Measurements from ENCODE around the gene HRH3. TPM values are rescaled to one million over a fixed set of nuclear protein-coding genes. Genes with fewer than 3 reads are reported as not detected.

Gene HRH3
- polyA plus RNA-seq, 1 donor from 2014 or later, result 2.8 TPM

DNA sequence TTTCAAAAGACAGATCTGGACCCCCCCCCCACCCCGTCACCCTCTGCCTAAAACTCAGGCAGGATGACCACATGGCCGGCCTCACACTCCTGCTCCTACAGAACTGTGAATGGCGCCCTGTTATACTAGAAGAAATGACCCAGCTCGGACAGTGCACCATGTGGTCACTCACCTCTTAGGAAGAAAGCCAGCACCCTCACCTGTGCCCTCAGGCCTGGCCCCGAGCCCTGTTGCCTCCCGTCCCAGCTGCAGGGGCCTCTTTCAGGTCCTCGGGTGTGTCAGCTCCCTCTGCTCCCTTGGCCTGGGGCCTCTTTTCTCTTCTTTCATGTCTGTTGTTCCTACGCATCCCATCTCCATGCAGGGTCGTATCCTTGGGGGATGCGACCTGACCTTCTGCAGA lies 42.0 kb upstream of the HRH3 start:
- Histone ChIP-seq H3K4me3 (ENCODE audit: low read length) (no peak overlapping the region), H3K9ac (ENCODE audit: low read length) (no peak overlapping the region), H3K27ac (ENCODE audit: low read length) (no peak overlapping the region), H4K20me1 (ENCODE audit: insufficient read depth) (no peaks in the 10 kb centered on the region), H2AFZ (ENCODE audit: low read depth, low read length) (no peak overlapping the region), H3K4me2 (ENCODE audit: low read length) (no peak overlapping the region), H3K36me3 (ENCODE audit: insufficient read depth, low read length) (no peaks in the 10 kb centered on the region), H3F3A (ENCODE audit: insufficient read depth, low read length, poor library complexity, severe bottlenecking) (no peaks in the 10 kb centered on the region), H3K9me3 (ENCODE audit: low read length) (no peaks in the 10 kb centered on the region), H3K79me2 (replicated peaks; ENCODE audit: insufficient read depth, low read length) (peaks cover 3% of the 10 kb centered on the region), H3K9me2 (ENCODE audit: insufficient read depth, low read length) (no peaks in the 10 kb centered on the region), H3K27me3 (ENCODE audit: insufficient read depth, low read depth, low read length) (no peaks in the 10 kb centered on the region)
- TF ChIP-seq EZH2 (IDR thresholded peaks at IDR 0.05; ENCODE audit: borderline replicate concordance, insufficient read depth, low read length, poor library complexity, severe bottlenecking) (no peak), EP300 (conservative IDR thresholded peaks at IDR 0.05; ENCODE audit: poor library complexity, severe bottlenecking) (no peak), SMC3 (conservative IDR thresholded peaks at IDR 0.05; ENCODE audit: poor library complexity) (no peak), POLR2AphosphoS5 (IDR thresholded peaks at IDR 0.05) (no peak), TAF1 (IDR thresholded peaks at IDR 0.05; ENCODE audit: low read depth) (no peak), RAD21 (conservative IDR thresholded peaks at IDR 0.05) (no peak), MXI1 (conservative IDR thresholded peaks at IDR 0.05; ENCODE audit: poor library complexity, severe bottlenecking) (no peak)
- TF ChIP-seq, protein P1, sequence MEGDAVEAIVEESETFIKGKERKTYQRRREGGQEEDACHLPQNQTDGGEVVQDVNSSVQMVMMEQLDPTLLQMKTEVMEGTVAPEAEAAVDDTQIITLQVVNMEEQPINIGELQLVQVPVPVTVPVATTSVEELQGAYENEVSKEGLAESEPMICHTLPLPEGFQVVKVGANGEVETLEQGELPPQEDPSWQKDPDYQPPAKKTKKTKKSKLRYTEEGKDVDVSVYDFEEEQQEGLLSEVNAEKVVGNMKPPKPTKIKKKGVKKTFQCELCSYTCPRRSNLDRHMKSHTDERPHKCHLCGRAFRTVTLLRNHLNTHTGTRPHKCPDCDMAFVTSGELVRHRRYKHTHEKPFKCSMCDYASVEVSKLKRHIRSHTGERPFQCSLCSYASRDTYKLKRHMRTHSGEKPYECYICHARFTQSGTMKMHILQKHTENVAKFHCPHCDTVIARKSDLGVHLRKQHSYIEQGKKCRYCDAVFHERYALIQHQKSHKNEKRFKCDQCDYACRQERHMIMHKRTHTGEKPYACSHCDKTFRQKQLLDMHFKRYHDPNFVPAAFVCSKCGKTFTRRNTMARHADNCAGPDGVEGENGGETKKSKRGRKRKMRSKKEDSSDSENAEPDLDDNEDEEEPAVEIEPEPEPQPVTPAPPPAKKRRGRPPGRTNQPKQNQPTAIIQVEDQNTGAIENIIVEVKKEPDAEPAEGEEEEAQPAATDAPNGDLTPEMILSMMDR (IDR thresholded peaks at IDR 0.05; ENCODE audit: poor library complexity, severe bottlenecking), result no peak
- TF ChIP-seq, protein P2, sequence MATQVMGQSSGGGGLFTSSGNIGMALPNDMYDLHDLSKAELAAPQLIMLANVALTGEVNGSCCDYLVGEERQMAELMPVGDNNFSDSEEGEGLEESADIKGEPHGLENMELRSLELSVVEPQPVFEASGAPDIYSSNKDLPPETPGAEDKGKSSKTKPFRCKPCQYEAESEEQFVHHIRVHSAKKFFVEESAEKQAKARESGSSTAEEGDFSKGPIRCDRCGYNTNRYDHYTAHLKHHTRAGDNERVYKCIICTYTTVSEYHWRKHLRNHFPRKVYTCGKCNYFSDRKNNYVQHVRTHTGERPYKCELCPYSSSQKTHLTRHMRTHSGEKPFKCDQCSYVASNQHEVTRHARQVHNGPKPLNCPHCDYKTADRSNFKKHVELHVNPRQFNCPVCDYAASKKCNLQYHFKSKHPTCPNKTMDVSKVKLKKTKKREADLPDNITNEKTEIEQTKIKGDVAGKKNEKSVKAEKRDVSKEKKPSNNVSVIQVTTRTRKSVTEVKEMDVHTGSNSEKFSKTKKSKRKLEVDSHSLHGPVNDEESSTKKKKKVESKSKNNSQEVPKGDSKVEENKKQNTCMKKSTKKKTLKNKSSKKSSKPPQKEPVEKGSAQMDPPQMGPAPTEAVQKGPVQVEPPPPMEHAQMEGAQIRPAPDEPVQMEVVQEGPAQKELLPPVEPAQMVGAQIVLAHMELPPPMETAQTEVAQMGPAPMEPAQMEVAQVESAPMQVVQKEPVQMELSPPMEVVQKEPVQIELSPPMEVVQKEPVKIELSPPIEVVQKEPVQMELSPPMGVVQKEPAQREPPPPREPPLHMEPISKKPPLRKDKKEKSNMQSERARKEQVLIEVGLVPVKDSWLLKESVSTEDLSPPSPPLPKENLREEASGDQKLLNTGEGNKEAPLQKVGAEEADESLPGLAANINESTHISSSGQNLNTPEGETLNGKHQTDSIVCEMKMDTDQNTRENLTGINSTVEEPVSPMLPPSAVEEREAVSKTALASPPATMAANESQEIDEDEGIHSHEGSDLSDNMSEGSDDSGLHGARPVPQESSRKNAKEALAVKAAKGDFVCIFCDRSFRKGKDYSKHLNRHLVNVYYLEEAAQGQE (IDR thresholded peaks at IDR 0.05; ENCODE audit: borderline replicate concordance), result no peak

DNA sequence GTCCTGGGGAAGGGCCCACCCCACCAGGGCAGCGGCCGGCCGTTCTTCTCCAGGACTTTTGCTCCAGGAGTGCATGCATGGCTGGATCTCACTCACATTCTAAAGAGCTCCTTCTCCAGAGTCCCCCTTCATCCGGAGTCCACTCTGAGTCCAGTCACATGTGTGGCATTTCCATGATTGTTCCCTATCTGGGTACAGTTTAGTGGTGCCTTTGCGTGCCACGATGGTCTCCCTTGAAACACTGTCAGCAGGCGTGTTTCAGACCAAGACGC lies 39.2 kb upstream of the HRH3 start:
- no peak overlapping the region for H2AFZ ChIP-seq (ENCODE audit: low read depth, low read length)
- H3K4me2 ChIP-seq (ENCODE audit: low read length), result no peak overlapping the region
- H3F3A ChIP-seq (ENCODE audit: insufficient read depth, low read length, poor library complexity, severe bottlenecking), result no peaks in the 10 kb centered on the region
- no peak overlapping the region for H3K9ac ChIP-seq (ENCODE audit: low read length)
- no peaks in the 10 kb centered on the region for H3K9me2 ChIP-seq (ENCODE audit: insufficient read depth, low read length)
- no peaks in the 10 kb centered on the region for H4K20me1 ChIP-seq (ENCODE audit: insufficient read depth)
- H3K36me3 ChIP-seq (ENCODE audit: insufficient read depth, low read length), result no peaks in the 10 kb centered on the region
- H3K9me3 ChIP-seq (ENCODE audit: low read length), result no peaks in the 10 kb centered on the region
- no peak overlapping the region for H3K27ac ChIP-seq (ENCODE audit: low read length)
- TF ChIP-seq MXI1 (conservative IDR thresholded peaks at IDR 0.05; ENCODE audit: poor library complexity, severe bottlenecking) (no peak), EP300 (conservative IDR thresholded peaks at IDR 0.05; ENCODE audit: poor library complexity, severe bottlenecking) (no peak), POLR2AphosphoS5 (IDR thresholded peaks at IDR 0.05) (no peak), TAF1 (IDR thresholded peaks at IDR 0.05; ENCODE audit: low read depth) (no peak), SMC3 (conservative IDR thresholded peaks at IDR 0.05; ENCODE audit: poor library complexity) (no peak), RAD21 (conservative IDR thresholded peaks at IDR 0.05) (no peak), EZH2 (IDR thresholded peaks at IDR 0.05; ENCODE audit: borderline replicate concordance, insufficient read depth, low read length, poor library complexity, severe bottlenecking) (no peak)
- TF ChIP-seq, protein P2 (IDR thresholded peaks at IDR 0.05; ENCODE audit: borderline replicate concordance), result no peak
- TF ChIP-seq, protein P1 (IDR thresholded peaks at IDR 0.05; ENCODE audit: poor library complexity, severe bottlenecking), result no peak
- peaks cover 9% of the 10 kb centered on the region for H3K79me2 ChIP-seq (replicated peaks; ENCODE audit: insufficient read depth, low read length)
- no peak overlapping the region for H3K4me3 ChIP-seq (ENCODE audit: low read length)
- no peaks in the 10 kb centered on the region for H3K27me3 ChIP-seq (ENCODE audit: insufficient read depth, low read depth, low read length)
